Measurements from ENCODE around the gene PLCG2. TPM values are rescaled to one million over a fixed set of nuclear protein-coding genes. Genes with fewer than 3 reads are reported as not detected.

Gene PLCG2
- total RNA-seq, 1 donor from 2014 or later: 47.7 TPM

DNA sequence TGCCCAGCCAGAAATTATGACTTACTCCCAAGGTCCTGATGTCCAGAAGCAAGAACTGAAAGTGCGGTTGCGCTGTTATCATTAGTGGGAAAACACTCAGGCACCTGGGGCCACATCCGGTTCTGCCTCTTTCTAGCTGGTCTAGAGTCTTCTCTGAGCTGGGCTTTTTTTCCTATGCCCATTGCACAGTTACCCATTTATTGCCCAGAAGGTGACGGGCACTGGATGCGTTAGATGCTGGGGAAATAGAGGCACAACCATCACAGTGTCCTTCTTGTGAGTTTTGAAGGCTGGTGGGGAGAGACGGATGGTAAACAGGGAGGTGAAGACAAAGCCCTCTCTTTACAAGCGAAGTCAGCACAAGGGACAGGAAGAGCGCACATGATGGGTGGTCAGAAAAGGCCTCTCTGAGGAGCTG lies 37.7 kb downstream of the PLCG2 start:
- H3K27me3 ChIP-seq (ENCODE audit: low read depth): no peaks in the 10 kb centered on the region
- peaks cover 9% of the 10 kb centered on the region for H3K4me1 ChIP-seq
- intact Hi-C loops (cut with DNase I): no loop called here
- ATAC-seq: no peak
- H3K36me3 ChIP-seq: no peaks in the 10 kb centered on the region
- H3K4me3 ChIP-seq: no peak overlapping the region
- TF ChIP-seq, protein P1, sequence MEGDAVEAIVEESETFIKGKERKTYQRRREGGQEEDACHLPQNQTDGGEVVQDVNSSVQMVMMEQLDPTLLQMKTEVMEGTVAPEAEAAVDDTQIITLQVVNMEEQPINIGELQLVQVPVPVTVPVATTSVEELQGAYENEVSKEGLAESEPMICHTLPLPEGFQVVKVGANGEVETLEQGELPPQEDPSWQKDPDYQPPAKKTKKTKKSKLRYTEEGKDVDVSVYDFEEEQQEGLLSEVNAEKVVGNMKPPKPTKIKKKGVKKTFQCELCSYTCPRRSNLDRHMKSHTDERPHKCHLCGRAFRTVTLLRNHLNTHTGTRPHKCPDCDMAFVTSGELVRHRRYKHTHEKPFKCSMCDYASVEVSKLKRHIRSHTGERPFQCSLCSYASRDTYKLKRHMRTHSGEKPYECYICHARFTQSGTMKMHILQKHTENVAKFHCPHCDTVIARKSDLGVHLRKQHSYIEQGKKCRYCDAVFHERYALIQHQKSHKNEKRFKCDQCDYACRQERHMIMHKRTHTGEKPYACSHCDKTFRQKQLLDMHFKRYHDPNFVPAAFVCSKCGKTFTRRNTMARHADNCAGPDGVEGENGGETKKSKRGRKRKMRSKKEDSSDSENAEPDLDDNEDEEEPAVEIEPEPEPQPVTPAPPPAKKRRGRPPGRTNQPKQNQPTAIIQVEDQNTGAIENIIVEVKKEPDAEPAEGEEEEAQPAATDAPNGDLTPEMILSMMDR (IDR thresholded peaks at IDR 0.05): no peak
- H3K9me3 ChIP-seq: no peaks in the 10 kb centered on the region
- DNase-seq: no peak
- H3K27ac ChIP-seq: no peak overlapping the region

DNA sequence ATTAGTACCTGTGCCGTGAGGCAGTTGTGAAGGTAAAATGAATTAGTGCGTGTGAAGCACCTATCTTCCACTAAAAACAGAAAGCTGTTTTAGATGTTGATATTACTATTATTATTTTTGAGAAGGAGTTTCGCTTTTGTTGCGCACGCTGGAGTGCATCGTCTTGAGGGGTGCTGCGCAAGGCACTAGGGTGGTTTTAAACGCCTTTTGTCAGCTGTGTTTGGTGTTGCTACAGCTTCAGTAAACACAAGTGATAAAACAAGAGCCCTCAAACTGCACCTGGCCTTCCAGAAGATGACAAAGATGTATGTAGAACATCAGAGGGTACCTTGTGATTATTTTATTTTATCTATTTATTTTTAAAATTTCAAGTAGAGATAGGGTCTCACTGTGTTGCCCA lies 38.2 kb downstream of the PLCG2 start:
- Histone ChIP-seq H3K27me3 (ENCODE audit: low read depth) (no peaks in the 10 kb centered on the region), H3K4me3 (no peak overlapping the region), H3K36me3 (no peaks in the 10 kb centered on the region), H3K27ac (peak overlapping the region; percentile 20), H3K4me1 (peaks cover 10% of the 10 kb centered on the region), H3K9me3 (no peaks in the 10 kb centered on the region)
- ATAC-seq (peak; percentile 35 to 45), DNase-seq (no peak)
- TF ChIP-seq, protein P1 (IDR thresholded peaks at IDR 0.05): no peak
- intact Hi-C loops (cut with DNase I): no loop called here

DNA sequence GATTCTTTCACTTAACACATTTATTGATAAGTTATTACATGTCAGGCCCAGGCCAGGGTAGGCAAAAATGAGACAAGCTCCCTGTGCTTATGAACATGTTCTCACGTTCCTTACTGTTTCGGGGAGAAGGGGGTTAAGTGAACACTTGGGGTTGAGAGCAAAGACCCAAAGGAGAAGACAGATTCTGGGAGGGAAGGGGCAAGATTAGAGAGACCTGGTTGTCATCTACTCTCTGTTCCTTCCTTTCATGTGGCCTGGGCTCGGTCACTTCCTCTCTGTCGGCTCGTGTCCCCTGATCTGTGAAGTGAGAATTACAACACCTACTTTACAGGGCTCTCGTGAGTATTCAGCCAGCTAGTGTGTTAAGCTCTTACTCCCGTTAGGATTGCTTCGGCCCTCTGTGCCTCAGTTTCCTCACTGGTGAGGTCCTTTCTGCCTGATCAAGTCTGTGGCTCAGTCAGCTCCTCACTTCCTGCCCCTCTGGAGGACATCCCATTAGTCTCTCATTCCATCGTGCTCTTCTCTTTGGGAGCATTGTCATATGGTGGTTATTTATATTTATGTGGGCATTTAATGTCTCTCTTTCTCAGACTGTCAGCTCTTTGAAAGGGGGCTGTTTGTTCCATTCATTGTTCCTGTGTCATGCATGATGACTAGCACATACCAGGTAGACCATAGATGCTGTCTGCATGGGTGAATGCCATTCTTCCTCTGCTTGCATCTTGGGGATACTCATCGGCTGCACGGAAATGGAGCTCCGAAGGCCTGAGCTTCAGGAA lies 38.9 kb downstream of the PLCG2 start:
- no peaks in the 10 kb centered on the region for H3K27me3 ChIP-seq (ENCODE audit: low read depth)
- no peaks in the 10 kb centered on the region for H3K36me3 ChIP-seq
- peak overlapping the region; percentile 20 for H3K27ac ChIP-seq
- peak in 1 of 2 donors; percentile 70 for ATAC-seq
- no peaks in the 10 kb centered on the region for H3K9me3 ChIP-seq
- peaks cover 15% of the 10 kb centered on the region for H3K4me1 ChIP-seq
- DNase-seq: peak; percentile 53
- TF ChIP-seq, protein P1 (IDR thresholded peaks at IDR 0.05): no peak
- intact Hi-C loops (cut with DNase I): no loop called here
- H3K4me3 ChIP-seq: no peak overlapping the region

DNA sequence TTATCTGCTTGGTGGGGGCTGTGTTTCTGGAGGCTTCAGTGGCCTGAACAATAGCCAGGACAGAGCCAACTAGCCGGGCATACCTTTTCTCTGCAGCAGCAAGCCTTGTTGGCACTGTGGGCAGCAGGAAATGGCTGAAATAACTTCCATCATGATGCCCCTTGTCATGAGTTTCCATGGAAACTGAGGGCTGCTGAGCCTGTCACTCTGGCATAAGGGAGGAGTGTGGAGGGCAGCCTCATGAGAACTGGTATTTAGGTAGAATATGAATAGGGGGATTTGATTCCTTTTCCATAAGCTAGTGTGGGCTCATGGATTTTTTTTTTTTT lies 39.4 kb downstream of the PLCG2 start:
- no peaks in the 10 kb centered on the region for H3K36me3 ChIP-seq
- H3K4me1 ChIP-seq: peaks cover 20% of the 10 kb centered on the region
- no peak overlapping the region for H3K4me3 ChIP-seq
- intact Hi-C loops (cut with DNase I): no loop called here
- H3K27ac ChIP-seq: no peak overlapping the region
- H3K9me3 ChIP-seq: no peaks in the 10 kb centered on the region
- ATAC-seq (no peak), DNase-seq (no peak)
- no peaks in the 10 kb centered on the region for H3K27me3 ChIP-seq (ENCODE audit: low read depth)
- TF ChIP-seq, protein P1 (IDR thresholded peaks at IDR 0.05): no peak

DNA sequence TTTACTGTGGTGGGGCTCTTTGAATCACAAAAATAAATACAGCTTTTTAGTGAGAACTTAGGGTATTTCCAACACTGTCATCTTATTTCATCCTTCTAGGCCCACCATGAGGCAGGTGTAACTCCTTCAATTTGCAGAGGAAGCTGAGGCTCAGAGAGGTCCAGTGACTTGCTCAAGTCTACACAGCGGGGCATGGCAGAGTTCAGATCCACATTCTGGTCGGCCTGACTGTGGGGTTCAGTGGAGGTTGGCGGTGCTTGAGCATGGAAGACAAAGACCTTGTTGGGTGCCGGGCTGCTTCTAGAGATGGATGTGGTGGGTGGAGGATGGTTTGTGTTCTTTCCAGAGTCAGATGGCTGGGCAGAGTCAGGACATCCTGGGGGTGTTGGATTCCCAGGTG lies 39.8 kb downstream of the PLCG2 start:
- TF ChIP-seq, protein P1 (IDR thresholded peaks at IDR 0.05): no peak
- ATAC-seq (no peak), DNase-seq (no peak)
- peaks cover 22% of the 10 kb centered on the region for H3K4me1 ChIP-seq
- intact Hi-C loops (cut with DNase I): no loop called here
- no peaks in the 10 kb centered on the region for H3K27me3 ChIP-seq (ENCODE audit: low read depth)
- no peak overlapping the region for H3K4me3 ChIP-seq
- no peaks in the 10 kb centered on the region for H3K36me3 ChIP-seq
- no peaks in the 10 kb centered on the region for H3K9me3 ChIP-seq
- H3K27ac ChIP-seq: no peak overlapping the region
